Tibial artery (tissue), 4 donors: ENCODE data around the gene FOXO6.
A peak's percentile ranks its signal among the peaks of the same experiment; 100 is the strongest.

Source experiments
- DNase-seq, 2 donors: peaks; one replicate each; pipeline ENCODE4 v3.0.0-alpha.2; 2019
- H3K27ac ChIP-seq, 2 donors: fragments of 200-600 bp; sonication (generic) in 1 of 2; 1 replicate in 1 of 2; 2 replicates in 1 of 2; pipeline ENCODE4 v1.5.1; 2018 to 2019; ENCODE audit warnings: mild to moderate bottlenecking in 1 of 2
- H3K27me3 ChIP-seq, 2 donors: fragments of 200-600 bp; sonication (generic) in 1 of 2; one replicate each; pipeline versions ENCODE4 v1.5.1 to v1.6.0; 2016 to 2019
- H3K36me3 ChIP-seq, 3 donors: fragments of 200-600 bp; sonication (generic) in 2 of 3; one replicate each; pipeline ENCODE4 v1.5.1; 2016 to 2019; ENCODE audit warnings: mild to moderate bottlenecking in 2 of 3
- H3K4me1 ChIP-seq, 4 donors: fragments of 200-600 bp; sonication (generic) in 2 of 4; 1 replicate in 3 of 4; 2 replicates in 1 of 4; pipeline ENCODE4 v1.5.1; 2016 to 2019
- H3K4me3 ChIP-seq, 2 donors: fragments of 200-600 bp; sonication (generic) in 1 of 2; 1 replicate in 1 of 2; 2 replicates in 1 of 2; pipeline ENCODE4 v1.5.1; 2018 to 2019; ENCODE audit warnings: mild to moderate bottlenecking in 2 of 2
- H3K9me3 ChIP-seq, 3 donors: fragments of 200-600 bp; sonication (generic) in 1 of 3; one replicate each; pipeline ENCODE4 v1.5.1; 2016 to 2019
- intact Hi-C: fragments of 100-400 bp; cut with DNase I; formaldehyde crosslinking; loops from one replicate; pipeline ENCODE4 v1.15.0; 2023; ENCODE audit warnings: low total_unique reads
- TF ChIP-seq, protein P1 (sequence below), 2 experiments: fragments of 200-600 bp in 1 of 2; fragments of 450-650 bp in 1 of 2; IDR thresholded peaks; one replicate each; pipeline ENCODE4 v1.5.1; 2017 to 2019; ENCODE audit warnings: antibody characterized with exemption in 2 of 2, mild to moderate bottlenecking in 1 of 2, moderate library complexity in 1 of 2

FOXO6 gene

DNA sequence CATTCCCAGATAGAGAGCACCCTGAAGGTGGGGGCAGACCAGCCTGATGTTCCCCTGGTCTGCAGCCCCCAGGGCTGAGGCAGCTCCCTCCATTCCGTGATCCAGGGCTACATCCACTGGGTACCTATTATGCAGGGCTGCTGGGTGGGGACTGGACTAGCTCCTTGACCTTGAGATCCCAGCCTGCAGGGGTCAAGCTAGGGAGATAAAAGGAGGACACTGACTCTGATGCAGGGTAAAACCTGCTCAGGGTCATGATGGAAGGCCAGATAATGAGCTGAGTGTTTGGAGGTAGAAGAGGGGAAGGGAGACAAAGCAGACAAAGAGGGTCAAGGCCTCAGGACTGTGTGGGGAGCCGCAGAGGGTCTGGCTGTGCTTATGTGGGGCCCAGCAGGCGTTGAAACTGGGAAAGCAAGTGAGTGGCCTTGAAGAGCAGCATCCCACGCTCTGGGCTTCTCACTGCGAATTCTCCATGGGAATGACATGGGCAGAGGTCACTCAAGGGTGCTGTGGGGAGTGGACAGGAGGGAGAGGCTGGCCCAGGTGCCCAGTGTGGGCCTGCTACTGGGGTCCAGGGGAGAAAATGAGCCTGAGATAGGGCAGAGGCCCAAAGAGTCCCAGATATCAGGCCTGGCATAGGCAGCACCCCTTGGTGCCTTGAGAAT is 9.7 kb downstream of the FOXO6 start:
- DNase-seq, result no peak
- Histone ChIP-seq H3K36me3 (no peaks in the 10 kb centered on the region), H3K27ac (no peak overlapping the region), H3K4me3 (no peak overlapping the region), H3K9me3 (no peaks in the 10 kb centered on the region), H3K27me3 (peaks cover 0 to 29% of the 10 kb centered on the region in 2 donors), H3K4me1 (peaks cover 0 to 22% (median 18%) of the 10 kb centered on the region in 4 donors)
- intact Hi-C loops, result no loop called here
- TF ChIP-seq, protein P1, sequence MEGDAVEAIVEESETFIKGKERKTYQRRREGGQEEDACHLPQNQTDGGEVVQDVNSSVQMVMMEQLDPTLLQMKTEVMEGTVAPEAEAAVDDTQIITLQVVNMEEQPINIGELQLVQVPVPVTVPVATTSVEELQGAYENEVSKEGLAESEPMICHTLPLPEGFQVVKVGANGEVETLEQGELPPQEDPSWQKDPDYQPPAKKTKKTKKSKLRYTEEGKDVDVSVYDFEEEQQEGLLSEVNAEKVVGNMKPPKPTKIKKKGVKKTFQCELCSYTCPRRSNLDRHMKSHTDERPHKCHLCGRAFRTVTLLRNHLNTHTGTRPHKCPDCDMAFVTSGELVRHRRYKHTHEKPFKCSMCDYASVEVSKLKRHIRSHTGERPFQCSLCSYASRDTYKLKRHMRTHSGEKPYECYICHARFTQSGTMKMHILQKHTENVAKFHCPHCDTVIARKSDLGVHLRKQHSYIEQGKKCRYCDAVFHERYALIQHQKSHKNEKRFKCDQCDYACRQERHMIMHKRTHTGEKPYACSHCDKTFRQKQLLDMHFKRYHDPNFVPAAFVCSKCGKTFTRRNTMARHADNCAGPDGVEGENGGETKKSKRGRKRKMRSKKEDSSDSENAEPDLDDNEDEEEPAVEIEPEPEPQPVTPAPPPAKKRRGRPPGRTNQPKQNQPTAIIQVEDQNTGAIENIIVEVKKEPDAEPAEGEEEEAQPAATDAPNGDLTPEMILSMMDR (IDR thresholded peaks at IDR 0.05), result no peak

DNA sequence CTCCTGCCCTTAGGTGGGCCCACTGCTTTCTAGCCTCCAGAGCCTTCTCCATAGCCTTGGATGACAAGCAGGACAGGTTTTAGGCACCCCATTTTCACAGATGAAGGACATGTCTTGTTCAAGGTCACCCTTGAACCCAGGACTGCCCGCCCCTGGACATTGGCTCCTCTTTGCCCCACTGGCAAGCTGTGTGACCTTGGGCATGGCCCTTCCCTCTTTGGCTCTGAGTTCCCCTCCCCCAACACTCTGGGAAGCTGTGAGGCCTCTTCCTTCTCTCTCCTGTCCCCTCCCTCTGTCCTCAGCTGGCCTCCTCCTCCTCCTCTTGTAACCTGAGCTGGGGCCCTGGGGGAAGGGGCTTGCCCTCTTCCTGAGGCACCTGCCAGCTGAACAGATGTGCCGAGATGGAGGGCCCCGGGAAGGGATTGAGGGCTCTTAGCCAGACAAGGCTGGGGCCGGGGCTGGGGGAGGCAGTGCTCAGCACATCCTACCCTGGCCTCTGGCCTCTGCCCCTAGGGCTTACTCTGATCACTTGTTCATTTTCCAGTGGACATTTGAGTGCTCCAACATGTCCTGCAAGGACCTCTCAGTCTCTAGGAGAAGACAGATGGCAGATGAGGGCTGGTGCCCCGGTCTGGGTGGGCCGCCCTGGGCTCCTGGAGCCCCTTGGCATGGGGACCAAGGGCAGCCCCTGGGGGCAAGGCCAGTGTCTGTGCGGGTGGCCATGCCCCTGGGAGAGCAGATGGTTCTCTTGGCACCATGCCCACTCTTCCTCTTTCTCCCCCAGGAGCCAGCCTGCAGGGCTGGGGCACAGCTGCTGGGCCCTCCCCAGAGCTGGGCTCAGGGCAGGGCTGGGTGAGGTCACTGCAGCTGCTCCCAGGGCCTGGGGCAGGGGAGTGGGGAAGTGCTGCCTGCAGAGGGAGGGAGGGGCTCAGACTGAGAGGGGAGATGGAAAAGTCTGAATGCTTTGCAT is 10.7 kb downstream of the FOXO6 start:
- Histone ChIP-seq H3K36me3 (no peaks in the 10 kb centered on the region), H3K27ac (no peak overlapping the region), H3K9me3 (no peaks in the 10 kb centered on the region), H3K4me1 (peaks cover 0 to 12% (median 8%) of the 10 kb centered on the region in 4 donors), H3K4me3 (no peak overlapping the region), H3K27me3 (peaks cover 0 to 22% of the 10 kb centered on the region in 2 donors)
- TF ChIP-seq, protein P1 (IDR thresholded peaks at IDR 0.05), result no peak
- peak in 1 of 2 donors; percentile 38 for DNase-seq
- intact Hi-C loops, result no loop called here

DNA sequence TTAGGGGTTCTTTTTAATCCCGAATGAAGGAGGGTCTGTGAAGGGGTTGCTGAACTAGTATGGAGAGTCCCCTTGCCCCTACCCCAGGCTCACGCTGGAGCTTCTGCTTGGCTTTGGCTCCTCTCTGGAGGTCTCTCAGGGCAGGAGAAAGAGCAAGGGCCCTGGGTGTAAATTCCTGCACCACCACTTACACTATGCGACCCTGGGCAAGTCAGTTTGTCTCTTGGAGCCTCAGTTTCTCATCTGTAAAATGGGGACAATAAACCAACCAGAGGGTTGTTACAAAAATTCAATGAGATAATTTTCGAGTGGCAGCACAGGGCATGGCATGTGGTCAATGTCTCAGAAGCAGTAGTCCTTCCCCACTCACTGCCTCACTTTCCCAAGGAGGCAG is 11.4 kb downstream of the FOXO6 start:
- peaks cover 0 to 20% of the 10 kb centered on the region in 2 donors for H3K27me3 ChIP-seq
- H3K36me3 ChIP-seq, result peaks cover 0 to 5% (median 0%) of the 10 kb centered on the region in 3 donors
- peaks cover 0 to 11% (median 8%) of the 10 kb centered on the region in 4 donors for H3K4me1 ChIP-seq
- no peak for DNase-seq
- H3K9me3 ChIP-seq, result no peaks in the 10 kb centered on the region
- H3K4me3 ChIP-seq, result no peak overlapping the region
- intact Hi-C loops, result no loop called here
- TF ChIP-seq, protein P1 (IDR thresholded peaks at IDR 0.05), result no peak
- H3K27ac ChIP-seq, result no peak overlapping the region

DNA sequence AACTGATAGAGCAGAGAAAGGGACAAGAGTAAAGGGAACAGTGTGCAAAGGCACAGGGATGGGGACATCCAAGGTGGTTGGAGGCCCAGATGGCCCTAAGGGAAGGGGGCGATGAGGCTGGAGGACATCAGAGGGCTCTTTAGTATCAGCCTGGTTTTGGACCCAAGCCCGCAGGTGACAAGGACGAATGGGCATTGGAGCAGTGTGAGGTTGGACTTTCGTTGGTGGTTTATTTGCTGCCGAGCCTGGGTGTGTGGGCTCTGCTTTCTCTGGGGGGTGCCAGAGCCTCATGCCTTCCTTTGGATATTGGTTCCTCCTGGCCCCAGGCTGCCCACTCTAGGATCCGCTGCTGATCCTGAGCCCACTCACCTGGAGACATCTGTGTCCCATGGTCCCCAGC is 12.1 kb downstream of the FOXO6 start:
- Histone ChIP-seq H3K4me3 (no peak overlapping the region), H3K9me3 (no peaks in the 10 kb centered on the region), H3K27me3 (peaks cover 0 to 20% of the 10 kb centered on the region in 2 donors), H3K27ac (no peak overlapping the region), H3K4me1 (peaks cover 0 to 11% (median 8%) of the 10 kb centered on the region in 4 donors), H3K36me3 (peaks cover 0 to 13% (median 0%) of the 10 kb centered on the region in 3 donors)
- TF ChIP-seq, protein P1 (IDR thresholded peaks at IDR 0.05), result no peak
- intact Hi-C loops, result no loop called here
- DNase-seq, result no peak

DNA sequence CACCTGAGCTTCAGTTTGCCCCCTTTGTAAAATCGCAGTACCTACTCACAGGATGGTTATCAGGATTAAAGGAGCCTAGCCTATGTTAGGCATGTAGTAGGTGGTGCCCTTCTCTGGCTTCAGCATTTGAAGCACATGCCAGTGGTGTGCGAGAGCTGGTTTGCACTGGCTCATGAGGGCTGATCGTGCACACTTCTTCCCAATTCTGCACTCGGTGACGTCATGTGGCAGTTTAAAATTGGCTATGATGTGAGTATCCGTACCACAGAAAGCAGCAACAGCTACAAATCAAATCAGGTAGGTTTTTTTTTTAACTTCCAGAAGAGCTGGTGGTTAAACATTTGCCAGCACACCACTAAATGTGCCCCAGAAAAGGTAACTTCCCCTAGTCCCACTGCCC is 13.5 kb downstream of the FOXO6 start:
- no peak for DNase-seq
- no peaks in the 10 kb centered on the region for H3K9me3 ChIP-seq
- H3K27ac ChIP-seq, result no peak overlapping the region
- peaks cover 0 to 19% (median 8%) of the 10 kb centered on the region in 4 donors for H3K4me1 ChIP-seq
- peaks cover 0 to 18% (median 0%) of the 10 kb centered on the region in 3 donors for H3K36me3 ChIP-seq
- no peak overlapping the region for H3K4me3 ChIP-seq
- peaks cover 0 to 20% of the 10 kb centered on the region in 2 donors for H3K27me3 ChIP-seq
- TF ChIP-seq, protein P1 (IDR thresholded peaks at IDR 0.05), result no peak
- intact Hi-C loops, result no loop called here
